ENCODE results near the gene TTF2. TPM values are rescaled to one million over a fixed set of nuclear protein-coding genes. Genes with fewer than 3 reads are reported as not detected.

TTF2 gene
- total and polyA plus RNA-seq, 2 experiments from 2014 or later = 84.7 to 85.4 TPM

- no peak overlapping the region for H3K4me3 ChIP-seq
- no peaks in the 10 kb centered on the region for H3K79me2 ChIP-seq (replicated peaks; ENCODE audit: insufficient read depth)
- ATAC-seq = no peak
- no peaks in the 10 kb centered on the region for H3K36me3 ChIP-seq (ENCODE audit: insufficient read depth)
- no peak overlapping the region for H3K27ac Mint-ChIP-seq
- H3K9me3 Mint-ChIP-seq = peaks cover 9% of the 10 kb centered on the region; the same call in 2 of the 3 replicates
- H3K27me3 Mint-ChIP-seq (ENCODE audit: insufficient read depth, low read depth, poor library complexity) = no peaks in the 10 kb centered on the region
- H3K27ac ChIP-seq (ENCODE audit: low read depth) = no peak overlapping the region
- no peak overlapping the region for H3K4me3 Mint-ChIP-seq
- peak; percentile 34 for DNase-seq (ENCODE audit: low spot score)
- H3K4me1 Mint-ChIP-seq = peaks cover 17% of the 10 kb centered on the region
- H3K9me2 ChIP-seq (ENCODE audit: insufficient read depth) = 0 out of 2 replicates have a peak, but pooled peaks cover 3% of the 10 kb centered on the region
- H4K20me1 ChIP-seq (replicated peaks; ENCODE audit: insufficient read depth) = no peaks in the 10 kb centered on the region
- peak overlapping the region; percentile 78; the same call in 1 of the 2 replicates for H2AFZ ChIP-seq
- no peak for TF ChIP-seq ZNF331 (CRISPR knock-in tag; IDR thresholded peaks at IDR 0.05; ENCODE audit: low read depth)
- TF ChIP-seq ETS1 (IDR thresholded peaks at IDR 0.05) = no peak
- no peak for TF ChIP-seq NANOG (IDR thresholded peaks at IDR 0.05; ENCODE audit: borderline replicate concordance)
- TF ChIP-seq REST (IDR thresholded peaks at IDR 0.05; ENCODE audit: unreplicated experiment) = no peak
- no peak for TF ChIP-seq CREB1 (CRISPR knock-in tag; IDR thresholded peaks at IDR 0.05; ENCODE audit: low read depth)
- no peak for TF ChIP-seq EZH2 (IDR thresholded peaks at IDR 0.05; ENCODE audit: low read depth, unreplicated experiment)
- TF ChIP-seq, protein P1, sequence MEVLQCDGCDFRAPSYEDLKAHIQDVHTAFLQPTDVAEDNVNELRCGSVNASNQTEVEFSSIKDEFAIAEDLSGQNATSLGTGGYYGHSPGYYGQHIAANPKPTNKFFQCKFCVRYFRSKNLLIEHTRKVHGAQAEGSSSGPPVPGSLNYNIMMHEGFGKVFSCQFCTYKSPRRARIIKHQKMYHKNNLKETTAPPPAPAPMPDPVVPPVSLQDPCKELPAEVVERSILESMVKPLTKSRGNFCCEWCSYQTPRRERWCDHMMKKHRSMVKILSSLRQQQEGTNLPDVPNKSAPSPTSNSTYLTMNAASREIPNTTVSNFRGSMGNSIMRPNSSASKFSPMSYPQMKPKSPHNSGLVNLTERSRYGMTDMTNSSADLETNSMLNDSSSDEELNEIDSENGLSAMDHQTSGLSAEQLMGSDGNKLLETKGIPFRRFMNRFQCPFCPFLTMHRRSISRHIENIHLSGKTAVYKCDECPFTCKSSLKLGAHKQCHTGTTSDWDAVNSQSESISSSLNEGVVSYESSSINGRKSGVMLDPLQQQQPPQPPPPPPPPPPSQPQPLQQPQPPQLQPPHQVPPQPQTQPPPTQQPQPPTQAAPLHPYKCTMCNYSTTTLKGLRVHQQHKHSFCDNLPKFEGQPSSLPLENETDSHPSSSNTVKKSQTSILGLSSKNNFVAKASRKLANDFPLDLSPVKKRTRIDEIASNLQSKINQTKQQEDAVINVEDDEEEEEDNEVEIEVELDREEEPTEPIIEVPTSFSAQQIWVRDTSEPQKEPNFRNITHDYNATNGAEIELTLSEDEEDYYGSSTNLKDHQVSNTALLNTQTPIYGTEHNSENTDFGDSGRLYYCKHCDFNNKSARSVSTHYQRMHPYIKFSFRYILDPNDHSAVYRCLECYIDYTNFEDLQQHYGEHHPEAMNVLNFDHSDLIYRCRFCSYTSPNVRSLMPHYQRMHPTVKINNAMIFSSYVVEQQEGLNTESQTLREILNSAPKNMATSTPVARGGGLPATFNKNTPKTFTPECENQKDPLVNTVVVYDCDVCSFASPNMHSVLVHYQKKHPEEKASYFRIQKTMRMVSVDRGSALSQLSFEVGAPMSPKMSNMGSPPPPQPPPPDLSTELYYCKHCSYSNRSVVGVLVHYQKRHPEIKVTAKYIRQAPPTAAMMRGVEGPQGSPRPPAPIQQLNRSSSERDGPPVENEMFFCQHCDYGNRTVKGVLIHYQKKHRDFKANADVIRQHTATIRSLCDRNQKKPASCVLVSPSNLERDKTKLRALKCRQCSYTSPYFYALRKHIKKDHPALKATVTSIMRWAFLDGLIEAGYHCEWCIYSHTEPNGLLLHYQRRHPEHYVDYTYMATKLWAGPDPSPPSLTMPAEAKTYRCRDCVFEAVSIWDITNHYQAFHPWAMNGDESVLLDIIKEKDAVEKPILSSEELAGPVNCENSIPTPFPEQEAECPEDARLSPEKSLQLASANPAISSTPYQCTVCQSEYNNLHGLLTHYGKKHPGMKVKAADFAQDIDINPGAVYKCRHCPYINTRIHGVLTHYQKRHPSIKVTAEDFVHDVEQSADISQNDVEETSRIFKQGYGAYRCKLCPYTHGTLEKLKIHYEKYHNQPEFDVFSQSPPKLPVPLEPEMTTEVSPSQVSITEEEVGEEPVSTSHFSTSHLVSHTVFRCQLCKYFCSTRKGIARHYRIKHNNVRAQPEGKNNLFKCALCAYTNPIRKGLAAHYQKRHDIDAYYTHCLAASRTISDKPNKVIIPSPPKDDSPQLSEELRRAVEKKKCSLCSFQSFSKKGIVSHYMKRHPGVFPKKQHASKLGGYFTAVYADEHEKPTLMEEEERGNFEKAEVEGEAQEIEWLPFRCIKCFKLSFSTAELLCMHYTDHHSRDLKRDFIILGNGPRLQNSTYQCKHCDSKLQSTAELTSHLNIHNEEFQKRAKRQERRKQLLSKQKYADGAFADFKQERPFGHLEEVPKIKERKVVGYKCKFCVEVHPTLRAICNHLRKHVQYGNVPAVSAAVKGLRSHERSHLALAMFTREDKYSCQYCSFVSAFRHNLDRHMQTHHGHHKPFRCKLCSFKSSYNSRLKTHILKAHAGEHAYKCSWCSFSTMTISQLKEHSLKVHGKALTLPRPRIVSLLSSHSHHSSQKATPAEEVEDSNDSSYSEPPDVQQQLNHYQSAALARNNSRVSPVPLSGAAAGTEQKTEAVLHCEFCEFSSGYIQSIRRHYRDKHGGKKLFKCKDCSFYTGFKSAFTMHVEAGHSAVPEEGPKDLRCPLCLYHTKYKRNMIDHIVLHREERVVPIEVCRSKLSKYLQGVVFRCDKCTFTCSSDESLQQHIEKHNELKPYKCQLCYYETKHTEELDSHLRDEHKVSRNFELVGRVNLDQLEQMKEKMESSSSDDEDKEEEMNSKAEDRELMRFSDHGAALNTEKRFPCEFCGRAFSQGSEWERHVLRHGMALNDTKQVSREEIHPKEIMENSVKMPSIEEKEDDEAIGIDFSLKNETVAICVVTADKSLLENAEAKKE (CRISPR knock-in tag; IDR thresholded peaks at IDR 0.05) = no peak
- no peak for TF ChIP-seq EZH2phosphoT487 (IDR thresholded peaks at IDR 0.05; ENCODE audit: unreplicated experiment)
- no peak for TF ChIP-seq STAT1 (IDR thresholded peaks at IDR 0.05; ENCODE audit: unreplicated experiment)
- no peak for TF ChIP-seq POLR2AphosphoS5 (IDR thresholded peaks at IDR 0.05; ENCODE audit: low read depth)
- TF ChIP-seq CTCF (conservative IDR thresholded peaks at IDR 0.05; ENCODE audit: low read depth in 2 of 2) = no peak
- no peak for TF ChIP-seq ZNF114 (CRISPR knock-in tag; IDR thresholded peaks at IDR 0.05)
- no peak for TF ChIP-seq JUNB (IDR thresholded peaks at IDR 0.05; ENCODE audit: unreplicated experiment)
- no peaks in the 10 kb centered on the region; the same call in 2 of the 3 replicates for H3K36me3 Mint-ChIP-seq (ENCODE audit: low read depth)
- H3F3A ChIP-seq (replicated peaks; ENCODE audit: low read depth) = no peaks in the 10 kb centered on the region
- H3K27me3 ChIP-seq (ENCODE audit: insufficient read depth) = no peaks in the 10 kb centered on the region
- H3K4me2 ChIP-seq = no peak overlapping the region
- peaks cover 10% of the 10 kb centered on the region; the same call in 1 of the 2 replicates for H3K4me1 ChIP-seq (ENCODE audit: insufficient read depth)
These were observed 86.6 kb downstream of the TTF2 start for GRCh38 chr1:117146575-117147340.
